ENCODE data around the gene RNF223. TPM values are rescaled to one million over a fixed set of nuclear protein-coding genes. Genes with fewer than 3 reads are reported as not detected.

Gene RNF223
- total and polyA plus RNA-seq, 2 donors (not counting 3 experiments of a cell fraction or from before 2014, with no cell fraction given), result not detected

DNA sequence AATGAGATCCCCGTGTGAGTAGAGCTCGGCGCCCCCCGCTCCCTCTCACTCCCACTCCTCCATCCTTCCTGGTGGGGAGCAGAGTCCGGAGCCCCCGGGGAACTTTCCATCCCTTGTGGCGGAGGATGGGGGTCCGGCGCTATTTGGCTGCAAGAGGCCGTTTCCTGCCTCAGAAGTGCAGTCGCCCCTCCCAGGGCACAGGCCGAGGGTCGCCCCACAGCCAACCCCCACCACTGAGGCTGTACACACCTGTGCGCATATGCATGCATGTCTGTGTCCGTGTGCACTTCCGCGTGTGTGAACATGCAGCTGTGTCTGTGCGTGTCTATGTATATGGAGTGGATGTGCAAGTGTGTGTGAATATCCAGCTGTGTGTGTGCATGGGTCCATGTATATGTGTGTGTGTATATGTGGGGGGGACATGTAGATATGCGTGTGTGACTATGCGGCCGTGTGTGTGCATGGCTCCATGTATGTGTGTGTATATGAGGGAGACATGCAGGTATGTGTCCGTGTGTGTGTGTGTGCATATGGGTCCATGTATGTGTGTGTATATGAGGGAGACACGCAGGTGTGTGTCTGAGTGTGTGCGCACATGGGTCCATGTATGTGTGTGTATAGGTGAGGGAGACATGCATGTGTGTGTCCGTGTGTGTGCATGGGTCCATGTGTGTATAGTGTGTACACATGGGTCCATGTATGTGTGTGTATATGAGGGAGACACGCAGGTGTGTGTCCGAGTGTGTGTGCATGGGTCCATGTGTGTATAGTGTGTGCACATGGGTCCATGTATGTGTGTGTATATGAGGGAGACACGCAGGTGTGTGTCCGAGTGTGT is 21.9 kb downstream of the RNF223 start:
- no peaks in the 10 kb centered on the region for H3K9me1 ChIP-seq (replicated peaks; ENCODE audit: control insufficient read depth, extremely low read depth, insufficient read depth, low read length)
- no peak overlapping the region for H3K27ac ChIP-seq (ENCODE audit: insufficient read depth, low read depth, low read length)
- H3K36me3 ChIP-seq (ENCODE audit: control insufficient read depth in 2 of 2, extremely low read depth in 1 of 2, insufficient read depth in 2 of 2, low read length in 2 of 2), result peaks cover 0 to 11% of the 10 kb centered on the region in 2 experiments
- no peak for TF ChIP-seq GATA2 (IDR thresholded peaks at IDR 0.05; ENCODE audit: insufficient read depth, insufficient read length, low read depth, low read length)
- no peak for TF ChIP-seq FOS (IDR thresholded peaks at IDR 0.05; ENCODE audit: borderline replicate concordance, insufficient read depth, low read length)
- TF ChIP-seq MAX (IDR thresholded peaks at IDR 0.05; ENCODE audit: insufficient read depth, insufficient read length), result no peak
- TF ChIP-seq, protein P1, sequence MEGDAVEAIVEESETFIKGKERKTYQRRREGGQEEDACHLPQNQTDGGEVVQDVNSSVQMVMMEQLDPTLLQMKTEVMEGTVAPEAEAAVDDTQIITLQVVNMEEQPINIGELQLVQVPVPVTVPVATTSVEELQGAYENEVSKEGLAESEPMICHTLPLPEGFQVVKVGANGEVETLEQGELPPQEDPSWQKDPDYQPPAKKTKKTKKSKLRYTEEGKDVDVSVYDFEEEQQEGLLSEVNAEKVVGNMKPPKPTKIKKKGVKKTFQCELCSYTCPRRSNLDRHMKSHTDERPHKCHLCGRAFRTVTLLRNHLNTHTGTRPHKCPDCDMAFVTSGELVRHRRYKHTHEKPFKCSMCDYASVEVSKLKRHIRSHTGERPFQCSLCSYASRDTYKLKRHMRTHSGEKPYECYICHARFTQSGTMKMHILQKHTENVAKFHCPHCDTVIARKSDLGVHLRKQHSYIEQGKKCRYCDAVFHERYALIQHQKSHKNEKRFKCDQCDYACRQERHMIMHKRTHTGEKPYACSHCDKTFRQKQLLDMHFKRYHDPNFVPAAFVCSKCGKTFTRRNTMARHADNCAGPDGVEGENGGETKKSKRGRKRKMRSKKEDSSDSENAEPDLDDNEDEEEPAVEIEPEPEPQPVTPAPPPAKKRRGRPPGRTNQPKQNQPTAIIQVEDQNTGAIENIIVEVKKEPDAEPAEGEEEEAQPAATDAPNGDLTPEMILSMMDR (IDR thresholded peaks at IDR 0.05; ENCODE audit: extremely low read depth in 1 of 2, insufficient read depth in 1 of 2, low read depth in 1 of 2, low read length in 2 of 2), result no peak
- no peak for TF ChIP-seq POLR2AphosphoS5 (IDR thresholded peaks at IDR 0.05; ENCODE audit: insufficient read depth, low read depth, low read length)
- TF ChIP-seq MYC (IDR thresholded peaks at IDR 0.05; ENCODE audit: low read depth, low read length), result no peak
- TF ChIP-seq EZH2 (IDR thresholded peaks at IDR 0.05; ENCODE audit: borderline replicate concordance, low read depth, low read length, severe bottlenecking), result no peak
- no peak for TF ChIP-seq POLR2A (IDR thresholded peaks at IDR 0.05; ENCODE audit: low read depth, low read length)
- no peak for TF ChIP-seq JUN (IDR thresholded peaks at IDR 0.05; ENCODE audit: borderline replicate concordance, insufficient read depth, insufficient read length, low read depth)
- intact Hi-C loops (cut with micrococcal nuclease), result no loop called here
- H3K4me1 ChIP-seq (ENCODE audit: control insufficient read depth, extremely low read depth, insufficient read depth, low read length), result no peaks in the 10 kb centered on the region
- BruUV-seq (replicated peaks), result no TSS peak
- H2AFZ ChIP-seq (ENCODE audit: low read depth, low read length), result no peak overlapping the region
- ChIA-PET POLR2A (no interaction called here), CTCF (no interaction called here)
- no peak for DNase-seq (ENCODE audit: low read depth, low spot score)
- no peak overlapping the region for H3K4me3 ChIP-seq (replicated peaks in 1 of 3; ENCODE audit: insufficient read depth in 1 of 3, low read depth in 1 of 3, low read length in 3 of 3)
- H3K9ac ChIP-seq (replicated peaks; ENCODE audit: extremely low read depth, insufficient read depth, low read length), result no peak overlapping the region
- no peak overlapping the region for H3K4me2 ChIP-seq (ENCODE audit: insufficient read depth, low read length)
- H3K27me3 ChIP-seq (ENCODE audit: control insufficient read depth in 2 of 2, insufficient read depth in 2 of 2, low read length in 2 of 2), result no peaks in the 10 kb centered on the region
- H3K9me3 ChIP-seq (replicated peaks; ENCODE audit: control insufficient read depth, insufficient read depth, low read length), result no peaks in the 10 kb centered on the region
- dilution Hi-C loops (cut with MboI; ENCODE audit: extremely low pct_ligation_motif_present, low sequenced_read_pairs), result no loop called here
- no peaks in the 10 kb centered on the region for H3K79me2 ChIP-seq (ENCODE audit: control insufficient read depth, insufficient read depth, low read length)
- FAIRE-seq, result no peak
- H4K20me1 ChIP-seq (replicated peaks; ENCODE audit: control insufficient read depth, extremely low read depth, insufficient read depth, low read length), result no peaks in the 10 kb centered on the region
